Stimulated activated CD4-positive, alpha-beta T cell treated with anti-CD3 and anti-CD28 coated beads, TNF-alpha, amount 100 ng/mL, for 24 hours (primary cell): ENCODE data around the gene TYRP1.

ENCODE experiments used
- DNase-seq, 3 experiments: peaks; one replicate each; pipeline ENCODE4 v3.0.0-alpha.2; 2020; ENCODE audit warnings: low read depth in 3 of 3

The TYRP1 gene

GRCh38 chr9:12697719-12698118, 4.5 kb downstream of the TYRP1 start:
- DNase-seq: no peak

- DNase-seq: no peak
Measured at GRCh38 chr9:12698266-12698665, 5.1 kb downstream of the TYRP1 start.

DNA sequence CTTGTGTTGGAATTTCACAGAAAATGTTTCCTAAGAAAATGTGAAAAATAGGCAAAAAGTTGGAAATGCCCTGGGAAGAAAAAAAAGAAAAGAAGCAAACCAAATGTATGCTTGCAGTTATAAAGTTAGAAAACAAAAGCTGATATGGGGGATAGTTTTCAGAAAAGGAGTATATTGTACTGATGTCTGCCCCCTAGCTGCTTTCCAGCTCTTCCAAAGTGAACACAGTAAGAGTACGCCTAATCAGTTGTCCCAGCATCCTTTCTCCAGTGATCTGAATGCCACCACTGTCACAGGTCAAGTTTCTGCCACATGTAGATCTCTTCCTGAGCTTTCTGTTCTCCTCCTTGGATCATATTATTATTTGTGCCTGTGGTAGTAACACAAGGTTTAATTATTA, 5.8 kb downstream of the TYRP1 start:
- DNase-seq: no peak

DNA sequence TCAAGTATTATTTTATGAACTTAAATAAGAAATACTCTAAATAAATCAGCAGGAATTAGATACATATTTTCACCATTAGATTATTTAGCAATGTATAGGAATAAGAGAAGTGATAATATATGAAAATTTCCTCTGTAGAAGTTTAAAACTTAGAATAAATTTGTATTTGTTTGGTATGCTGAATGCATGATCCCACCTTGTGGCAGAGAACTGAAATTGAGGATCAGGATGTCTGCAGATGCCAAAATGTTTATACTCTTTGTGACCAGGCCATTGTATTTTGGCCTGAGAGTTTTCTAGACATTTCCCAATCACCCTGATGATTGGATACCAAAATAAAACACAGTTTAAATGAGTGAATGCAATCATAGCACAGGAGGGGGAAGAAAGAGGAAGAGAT, 6.3 kb downstream of the TYRP1 start:
- no peak for DNase-seq

GRCh38 chr9:12701126-12701525, 7.9 kb downstream of the TYRP1 start:
- DNase-seq: no peak

GRCh38 chr9:12702160-12702758, 9.1 kb downstream of the TYRP1 start:
- no peak for DNase-seq

DNA sequence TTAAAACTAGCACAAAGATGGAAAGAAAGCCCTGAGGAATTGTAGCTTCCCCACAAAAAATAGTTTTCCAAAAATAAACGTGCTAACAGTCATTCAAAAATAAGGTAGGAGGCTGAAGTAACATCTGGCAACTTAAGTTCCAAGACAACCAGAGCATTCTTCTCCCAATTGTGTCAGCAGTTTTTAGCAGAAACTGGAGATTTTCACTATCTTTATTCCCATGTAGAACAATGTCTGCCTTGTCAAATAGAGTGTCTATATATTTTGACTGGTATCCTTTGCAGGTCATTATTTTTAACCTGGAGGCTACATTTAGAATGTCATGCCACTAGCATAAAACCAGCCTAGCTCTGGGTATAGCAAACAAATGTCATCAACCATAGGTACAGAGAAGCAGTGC, 10.8 kb downstream of the TYRP1 start:
- no peak for DNase-seq

GRCh38 chr9:12705738-12706391, 12.7 kb downstream of the TYRP1 start:
- no peak for DNase-seq

- DNase-seq: no peak
Measured at GRCh38 chr9:12708562-12709298, 15.5 kb downstream of the TYRP1 start.

- DNase-seq: no peak
Measured at GRCh38 chr9:12712532-12712931, 19.3 kb downstream of the TYRP1 start.

GRCh38 chr9:12715268-12715667, 22.1 kb downstream of the TYRP1 start:
- no peak for DNase-seq

DNA sequence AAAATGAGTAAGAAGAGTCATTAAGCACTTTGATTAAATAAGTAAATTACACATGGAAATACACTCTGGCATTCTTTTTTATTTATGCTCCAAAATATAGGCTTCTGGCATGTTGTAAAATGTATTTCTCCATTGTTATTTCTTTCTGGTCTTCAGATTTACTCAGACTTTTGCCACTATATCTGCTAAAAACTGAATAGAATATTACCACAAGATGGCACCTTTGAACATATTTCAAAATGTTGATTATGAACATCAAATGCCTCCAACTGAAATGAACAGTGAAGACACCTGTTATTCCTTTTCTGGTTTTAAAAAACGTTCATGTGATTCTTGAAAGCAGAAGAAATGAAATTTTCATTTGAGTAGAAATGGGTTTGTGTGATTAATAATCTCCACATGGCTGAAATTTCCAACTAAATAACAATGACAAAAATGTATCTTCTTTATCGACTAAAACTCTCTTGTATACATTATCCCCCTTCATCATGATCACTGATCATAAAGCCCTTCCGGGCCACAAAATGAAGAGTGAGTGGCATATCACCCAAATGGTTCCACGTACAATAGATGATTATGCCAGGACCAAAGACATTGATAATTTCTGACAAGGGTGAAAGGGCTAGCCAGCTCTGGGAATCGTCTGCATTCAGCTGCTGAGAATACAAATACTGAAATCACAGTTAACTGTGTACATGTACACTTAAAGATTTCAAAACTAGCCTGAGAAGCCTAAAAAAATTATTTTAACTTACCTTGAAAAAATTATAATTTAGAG, 23.8 kb downstream of the TYRP1 start:
- DNase-seq: no peak

GRCh38 chr9:12717907-12718306, 24.7 kb downstream of the TYRP1 start:
- DNase-seq: no peak

DNA sequence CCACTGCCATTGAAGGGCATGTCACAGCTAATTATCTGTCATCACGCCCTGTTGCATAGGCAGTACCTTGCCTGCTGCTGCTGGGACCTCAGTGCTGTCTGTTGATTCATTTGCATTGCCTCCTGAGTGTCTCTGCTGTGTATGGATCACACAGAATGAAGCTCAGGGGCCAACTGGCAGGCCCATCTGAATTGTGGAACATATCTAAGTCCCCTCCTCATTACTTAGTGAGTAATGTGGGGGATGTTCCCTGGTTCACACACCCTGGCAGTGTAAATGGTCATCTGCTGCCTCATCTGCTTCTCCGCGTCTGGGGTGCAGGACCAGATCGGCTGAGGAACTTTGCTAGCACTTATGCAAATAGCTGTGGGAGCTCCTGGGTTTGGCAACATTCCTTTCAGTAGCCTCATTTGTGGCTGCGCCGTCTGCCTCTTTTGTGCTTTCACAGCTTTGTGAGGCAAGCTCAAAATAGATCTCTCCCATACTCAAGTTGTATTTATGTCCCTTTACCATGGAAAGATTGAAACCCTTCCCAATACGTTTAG, 25.4 kb downstream of the TYRP1 start:
- no peak for DNase-seq

GRCh38 chr9:12719431-12719830, 26.2 kb downstream of the TYRP1 start:
- DNase-seq: no peak

- no peak for DNase-seq
Measured at GRCh38 chr9:12720551-12720950, 27.4 kb downstream of the TYRP1 start.

GRCh38 chr9:12722131-12722530, 28.9 kb downstream of the TYRP1 start:
- DNase-seq: no peak

DNA sequence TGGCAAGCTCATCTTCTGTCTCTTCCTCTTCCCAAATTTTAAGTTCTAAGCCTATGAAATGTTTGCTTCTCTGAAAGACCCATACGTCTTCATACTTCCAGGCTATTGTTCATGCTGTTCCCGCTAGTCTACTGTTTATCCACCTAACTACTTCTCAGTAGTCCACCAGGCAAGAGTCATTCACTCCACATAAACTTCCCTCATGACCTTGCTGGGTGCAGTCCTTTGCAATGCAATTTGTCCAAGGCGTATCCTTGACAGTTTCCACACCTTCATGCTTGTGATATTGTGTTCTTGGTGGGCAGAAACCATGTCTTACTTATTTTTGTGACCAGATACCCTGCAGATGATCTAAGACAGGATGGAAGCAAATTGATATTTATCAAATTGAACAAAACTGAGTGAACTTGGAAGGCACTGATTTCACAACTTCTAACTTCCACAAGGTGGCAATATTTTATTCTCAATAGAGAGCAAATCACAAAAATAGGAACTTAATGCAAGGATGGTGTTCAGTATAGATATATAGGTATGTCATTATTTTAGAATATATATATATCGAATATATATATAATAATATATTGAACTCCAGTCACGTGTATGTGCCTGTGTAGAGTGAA, 30.3 kb downstream of the TYRP1 start:
- DNase-seq: no peak

GRCh38 chr9:12726795-12727194, 33.6 kb downstream of the TYRP1 start:
- DNase-seq: no peak

- DNase-seq: no peak
Measured at GRCh38 chr9:12730198-12730597, 37.0 kb downstream of the TYRP1 start.

DNA sequence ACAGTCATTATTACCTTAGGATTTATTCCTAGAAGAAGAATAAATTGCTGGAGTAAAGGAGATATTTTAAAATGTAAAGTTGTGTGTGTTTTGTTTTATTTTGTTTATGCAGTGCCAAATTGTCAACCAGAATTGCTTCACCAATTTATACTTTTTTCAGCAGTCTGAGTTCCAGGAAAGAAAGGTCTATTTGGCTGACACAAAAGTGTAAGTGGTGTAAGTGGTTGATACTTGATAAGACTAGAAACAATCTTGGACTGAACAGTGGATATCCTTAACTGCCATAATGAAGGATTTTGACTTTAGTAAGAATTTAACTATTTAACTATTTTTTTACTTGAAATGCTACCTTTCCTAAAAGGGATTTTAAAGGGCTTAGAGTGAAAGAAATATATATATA, 37.7 kb downstream of the TYRP1 start:
- no peak for DNase-seq

DNA sequence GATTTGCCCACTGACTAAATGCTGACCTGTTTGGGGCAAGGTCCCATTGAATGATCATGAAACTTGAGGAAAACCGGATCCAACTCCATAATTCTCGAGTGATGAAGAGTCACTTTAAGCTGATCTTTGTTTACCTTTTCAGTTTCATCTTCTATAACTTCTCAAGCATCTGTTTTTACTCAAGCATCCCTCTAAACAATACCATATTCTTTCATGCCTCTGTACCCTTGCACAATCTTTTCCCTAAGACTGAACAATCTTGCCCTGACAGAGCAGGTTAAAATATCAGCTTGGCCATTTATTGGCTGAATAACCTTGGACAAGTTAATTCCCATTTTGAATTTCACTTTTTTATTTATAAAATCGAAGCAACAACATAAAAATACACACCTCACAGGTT, 39.8 kb downstream of the TYRP1 start:
- no peak for DNase-seq
